SK-N-SH treated with all-trans-retinoic acid at 6 μM for 48 hours (cell line): ENCODE results near the gene EVC.

ENCODE experiments used
- ATAC-seq: fragments of 200-7000 bp; cut with Tn5 transposase; 3 replicates; pipeline ENCODE4 v1.9.1; 2020; ENCODE audit warnings: mild to moderate bottlenecking, moderate library complexity
- ARNTL ChIP-seq: fragments of 450-650 bp; formaldehyde crosslinking; IDR thresholded peaks from 2 replicates; pipeline ENCODE4 v1.5.0; 2020; ENCODE audit warnings: low read depth, mild to moderate bottlenecking, moderate library complexity, borderline replicate concordance
- CREB5 ChIP-seq: fragments of 250-450 bp; sonication (Bioruptor Pico); IDR thresholded peaks from 2 replicates; pipeline ENCODE4 v1.5.1; 2020; ENCODE audit warnings: low read depth, mild to moderate bottlenecking, moderate library complexity
- CSRNP3 ChIP-seq: fragments of 250-450 bp; sonication (Bioruptor Pico); IDR thresholded peaks from 2 replicates; pipeline ENCODE4 v1.5.1; 2021; ENCODE audit warnings: mild to moderate bottlenecking, moderate library complexity
- ESRRG ChIP-seq: fragments of 250-450 bp; sonication (Bioruptor Pico); IDR thresholded peaks from 2 replicates; pipeline ENCODE4 v1.6.1; 2021; ENCODE audit warnings: mild to moderate bottlenecking
- GLIS3 ChIP-seq: fragments of 250-450 bp; sonication (Bioruptor Pico); IDR thresholded peaks from 2 replicates; pipeline ENCODE4 v1.5.0; 2020; ENCODE audit warnings: mild to moderate bottlenecking, moderate library complexity
- ISL1 ChIP-seq: fragments of 250-450 bp; sonication (Bioruptor Pico); IDR thresholded peaks from 2 replicates; pipeline ENCODE4 v2.1.2; 2022; ENCODE audit warnings: mild to moderate bottlenecking, moderate library complexity
- OSR1 ChIP-seq: fragments of 250-450 bp; sonication (Bioruptor Pico); IDR thresholded peaks from 2 replicates; pipeline ENCODE4 v1.8.0; 2022; ENCODE audit warnings: moderate library complexity, mild to moderate bottlenecking, inconsistent platforms
- PATZ1 ChIP-seq: fragments of 250-450 bp; sonication (Bioruptor Pico); IDR thresholded peaks from 2 replicates; pipeline ENCODE4 v1.8.0; 2020; ENCODE audit warnings: mild to moderate bottlenecking, moderate library complexity, borderline replicate concordance
- PPARA ChIP-seq: fragments of 250-450 bp; sonication (Bioruptor Pico); IDR thresholded peaks from 2 replicates; pipeline ENCODE4 v1.5.0; 2020; ENCODE audit warnings: mild to moderate bottlenecking, borderline replicate concordance
- RARB ChIP-seq: fragments of 250-450 bp; sonication (Bioruptor Pico); IDR thresholded peaks from 2 replicates; pipeline ENCODE4 v1.8.0; 2021; ENCODE audit warnings: mild to moderate bottlenecking, moderate library complexity
- SNAI2 ChIP-seq: fragments of 250-450 bp; sonication (Bioruptor Pico); IDR thresholded peaks from 2 replicates; pipeline ENCODE4 v1.5.0; 2020; ENCODE audit warnings: mild to moderate bottlenecking, moderate library complexity
- TCF4 ChIP-seq: fragments of 250-450 bp; sonication (Bioruptor Pico); IDR thresholded peaks from 2 replicates; pipeline ENCODE4 v1.8.0; 2021; ENCODE audit warnings: mild to moderate bottlenecking, moderate library complexity, borderline replicate concordance
- ZC3H10 ChIP-seq: fragments of 250-450 bp; sonication (Bioruptor Pico); IDR thresholded peaks from 2 replicates; pipeline ENCODE4 v1.5.1; 2021; ENCODE audit warnings: mild to moderate bottlenecking, moderate library complexity
- ZFP3 ChIP-seq: fragments of 250-450 bp; sonication (Bioruptor Pico); IDR thresholded peaks from 2 replicates; pipeline ENCODE4 v1.5.0; 2020; ENCODE audit warnings: mild to moderate bottlenecking, moderate library complexity
- ZFP30 ChIP-seq: fragments of 450-650 bp; formaldehyde crosslinking; IDR thresholded peaks from 2 replicates; pipeline ENCODE4 v1.5.0; 2022; ENCODE audit warnings: mild to moderate bottlenecking, moderate library complexity
- ZNF565 ChIP-seq: fragments of 450-650 bp; formaldehyde crosslinking; conservative IDR thresholded peaks from 2 replicates; pipeline ENCODE4 v1.5.0; 2020; ENCODE audit warnings: low read depth, mild to moderate bottlenecking, moderate library complexity
- ZNF70 ChIP-seq: fragments of 450-650 bp; formaldehyde crosslinking; IDR thresholded peaks from 2 replicates; pipeline ENCODE4 v1.5.0; 2020; ENCODE audit warnings: mild to moderate bottlenecking, moderate library complexity
- ZNF8 ChIP-seq: fragments of 450-650 bp; formaldehyde crosslinking; IDR thresholded peaks from 2 replicates; pipeline ENCODE4 v1.5.0; 2020; ENCODE audit warnings: mild to moderate bottlenecking, moderate library complexity
- TF ChIP-seq, protein P1 (sequence below): fragments of 250-450 bp; sonication (Bioruptor Pico); IDR thresholded peaks from 2 replicates; pipeline ENCODE4 v1.5.0; 2020; ENCODE audit warnings: mild to moderate bottlenecking, moderate library complexity
- TF ChIP-seq, protein P2 (sequence below): fragments of 250-450 bp; sonication (Bioruptor Pico); IDR thresholded peaks from 2 replicates; pipeline ENCODE4 v1.8.0; 2021; ENCODE audit warnings: low read depth, mild to moderate bottlenecking, moderate library complexity, borderline replicate concordance

Gene EVC

DNA sequence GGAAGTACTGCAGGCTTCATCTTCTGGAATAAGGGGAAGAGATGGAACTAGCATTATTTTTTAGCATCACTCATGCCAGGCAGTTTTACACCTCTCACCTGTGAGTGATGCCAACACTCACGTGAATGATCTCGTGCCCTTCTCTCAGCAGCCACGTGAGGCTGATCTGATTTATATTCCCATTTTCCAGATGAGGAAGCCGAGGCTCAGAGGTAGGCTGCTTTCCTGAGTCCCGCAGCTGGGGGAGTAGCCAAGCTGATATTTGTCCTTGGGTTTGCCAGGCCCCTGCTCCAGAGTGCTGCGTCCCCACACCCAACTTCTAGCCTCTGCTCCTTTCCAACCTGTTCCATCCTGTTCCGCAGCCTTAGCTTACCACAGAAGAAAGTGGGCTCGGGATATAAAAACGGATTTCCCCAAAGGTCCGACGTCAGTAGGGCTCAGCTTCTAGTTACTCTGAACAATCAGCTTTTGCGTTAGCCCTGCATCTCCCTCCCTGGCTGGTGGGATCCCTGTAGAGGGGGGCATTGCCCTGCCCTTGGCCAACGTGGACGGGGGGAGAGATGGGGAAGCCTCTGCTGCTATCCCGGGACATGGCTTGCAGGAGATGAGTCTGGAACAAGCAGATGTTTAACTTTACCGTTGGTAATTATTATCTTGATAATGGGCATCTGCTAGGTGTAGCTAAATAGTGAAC is 9.3 kb downstream of the EVC start:
- ATAC-seq = no peak
- TF ChIP-seq OSR1 (CRISPR knock-in tag) (no peak), ZFP3 (CRISPR knock-in tag) (no peak), RARB (CRISPR knock-in tag) (no peak), CSRNP3 (CRISPR knock-in tag) (no peak), ZFP30 (CRISPR knock-in tag) (no peak), TCF4 (CRISPR knock-in tag) (no peak), ZNF70 (CRISPR knock-in tag) (no peak), ZNF565 (CRISPR knock-in tag) (no peak), PATZ1 (CRISPR knock-in tag) (no peak), ARNTL (CRISPR knock-in tag) (no peak), ESRRG (CRISPR knock-in tag) (no peak), ZNF8 (no peak), ISL1 (no peak), PPARA (CRISPR knock-in tag) (no peak), ZC3H10 (no peak), GLIS3 (CRISPR knock-in tag) (no peak), SNAI2 (CRISPR knock-in tag) (no peak), CREB5 (no peak)
- TF ChIP-seq, protein P1, sequence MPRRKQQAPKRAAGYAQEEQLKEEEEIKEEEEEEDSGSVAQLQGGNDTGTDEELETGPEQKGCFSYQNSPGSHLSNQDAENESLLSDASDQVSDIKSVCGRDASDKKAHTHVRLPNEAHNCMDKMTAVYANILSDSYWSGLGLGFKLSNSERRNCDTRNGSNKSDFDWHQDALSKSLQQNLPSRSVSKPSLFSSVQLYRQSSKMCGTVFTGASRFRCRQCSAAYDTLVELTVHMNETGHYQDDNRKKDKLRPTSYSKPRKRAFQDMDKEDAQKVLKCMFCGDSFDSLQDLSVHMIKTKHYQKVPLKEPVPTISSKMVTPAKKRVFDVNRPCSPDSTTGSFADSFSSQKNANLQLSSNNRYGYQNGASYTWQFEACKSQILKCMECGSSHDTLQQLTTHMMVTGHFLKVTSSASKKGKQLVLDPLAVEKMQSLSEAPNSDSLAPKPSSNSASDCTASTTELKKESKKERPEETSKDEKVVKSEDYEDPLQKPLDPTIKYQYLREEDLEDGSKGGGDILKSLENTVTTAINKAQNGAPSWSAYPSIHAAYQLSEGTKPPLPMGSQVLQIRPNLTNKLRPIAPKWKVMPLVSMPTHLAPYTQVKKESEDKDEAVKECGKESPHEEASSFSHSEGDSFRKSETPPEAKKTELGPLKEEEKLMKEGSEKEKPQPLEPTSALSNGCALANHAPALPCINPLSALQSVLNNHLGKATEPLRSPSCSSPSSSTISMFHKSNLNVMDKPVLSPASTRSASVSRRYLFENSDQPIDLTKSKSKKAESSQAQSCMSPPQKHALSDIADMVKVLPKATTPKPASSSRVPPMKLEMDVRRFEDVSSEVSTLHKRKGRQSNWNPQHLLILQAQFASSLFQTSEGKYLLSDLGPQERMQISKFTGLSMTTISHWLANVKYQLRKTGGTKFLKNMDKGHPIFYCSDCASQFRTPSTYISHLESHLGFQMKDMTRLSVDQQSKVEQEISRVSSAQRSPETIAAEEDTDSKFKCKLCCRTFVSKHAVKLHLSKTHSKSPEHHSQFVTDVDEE = no peak
- TF ChIP-seq, protein P2, sequence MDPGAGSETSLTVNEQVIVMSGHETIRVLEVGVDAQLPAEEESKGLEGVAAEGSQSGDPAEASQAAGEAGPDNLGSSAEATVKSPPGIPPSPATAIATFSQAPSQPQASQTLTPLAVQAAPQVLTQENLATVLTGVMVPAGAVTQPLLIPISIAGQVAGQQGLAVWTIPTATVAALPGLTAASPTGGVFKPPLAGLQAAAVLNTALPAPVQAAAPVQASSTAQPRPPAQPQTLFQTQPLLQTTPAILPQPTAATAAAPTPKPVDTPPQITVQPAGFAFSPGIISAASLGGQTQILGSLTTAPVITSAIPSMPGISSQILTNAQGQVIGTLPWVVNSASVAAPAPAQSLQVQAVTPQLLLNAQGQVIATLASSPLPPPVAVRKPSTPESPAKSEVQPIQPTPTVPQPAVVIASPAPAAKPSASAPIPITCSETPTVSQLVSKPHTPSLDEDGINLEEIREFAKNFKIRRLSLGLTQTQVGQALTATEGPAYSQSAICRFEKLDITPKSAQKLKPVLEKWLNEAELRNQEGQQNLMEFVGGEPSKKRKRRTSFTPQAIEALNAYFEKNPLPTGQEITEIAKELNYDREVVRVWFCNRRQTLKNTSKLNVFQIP = no peak
- TF ChIP-seq, all 23 proteins: peak for 0

- no peak for TF ChIP-seq ZNF70 (CRISPR knock-in tag)
- TF ChIP-seq, protein P1 = no peak
- ATAC-seq = no peak
Measured at GRCh38 chr4:5720980-5721379, 10.0 kb downstream of the EVC start.
